ENCODE data around the gene FBLN7.
A peak's percentile ranks its signal among the peaks of the same experiment; 100 is the strongest.
"Not testable (repeated sequence)": the region's sequence is repeated elsewhere in the genome, so short reads cannot be mapped to it uniquely, and the experiment has no call there.

The FBLN7 gene

GRCh38 chr2:112187046-112187715 is 49.0 kb downstream of the FBLN7 start:
- peak; percentile 59 for DNase-seq

- peak; percentile 86 for DNase-seq
Measured at GRCh38 chr2:112187805-112188596, 49.8 kb downstream of the FBLN7 start.

DNA sequence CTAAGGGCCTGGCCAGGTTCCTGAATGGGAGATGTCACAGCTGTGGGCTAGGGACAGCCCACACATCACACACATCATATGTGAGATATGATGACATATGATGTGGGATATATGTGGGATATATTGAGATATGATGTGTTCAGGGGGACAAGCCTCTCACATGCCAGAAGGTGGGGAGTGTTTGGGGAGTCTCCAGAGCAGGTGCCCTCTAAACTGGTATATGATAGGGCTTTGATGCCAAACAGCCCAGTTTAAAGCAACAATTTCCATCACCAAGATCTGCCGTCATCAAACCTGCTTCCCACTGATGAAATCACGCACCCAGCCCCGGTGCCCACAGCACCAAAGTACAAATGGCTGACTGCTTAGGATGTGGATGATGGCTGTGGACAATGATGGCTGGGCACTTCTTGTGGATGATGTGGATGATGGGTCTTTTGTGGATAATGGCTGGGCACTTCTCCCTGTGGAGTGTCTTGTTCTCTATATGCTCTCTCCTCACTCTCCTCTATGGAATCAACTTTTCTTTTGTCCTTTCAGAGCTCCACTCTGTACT is 50.9 kb downstream of the FBLN7 start:
- peak; percentile 18 for DNase-seq

DNA sequence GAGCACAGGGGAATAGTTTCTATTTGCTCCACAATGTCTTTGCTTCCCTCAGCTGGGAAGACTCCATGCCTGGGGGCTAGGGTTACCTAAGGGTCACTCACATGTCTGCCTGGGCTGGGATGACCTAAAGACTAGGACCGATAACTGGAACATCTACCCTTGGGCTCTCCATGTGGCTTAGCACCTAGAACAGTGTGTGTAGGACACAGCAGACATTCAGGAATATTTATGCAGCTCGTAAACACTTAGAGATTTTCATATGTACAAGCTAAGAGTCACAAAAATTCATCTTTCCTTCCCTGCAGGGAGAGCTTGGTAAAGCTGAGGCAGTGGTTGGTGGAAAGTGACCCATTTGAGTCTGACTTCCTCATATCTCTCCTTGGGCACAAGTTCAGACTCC is 55.8 kb downstream of the FBLN7 start:
- DNase-seq, result no peak

- no peak for DNase-seq
Measured at GRCh38 chr2:112194482-112194881, 56.3 kb downstream of the FBLN7 start.

DNA sequence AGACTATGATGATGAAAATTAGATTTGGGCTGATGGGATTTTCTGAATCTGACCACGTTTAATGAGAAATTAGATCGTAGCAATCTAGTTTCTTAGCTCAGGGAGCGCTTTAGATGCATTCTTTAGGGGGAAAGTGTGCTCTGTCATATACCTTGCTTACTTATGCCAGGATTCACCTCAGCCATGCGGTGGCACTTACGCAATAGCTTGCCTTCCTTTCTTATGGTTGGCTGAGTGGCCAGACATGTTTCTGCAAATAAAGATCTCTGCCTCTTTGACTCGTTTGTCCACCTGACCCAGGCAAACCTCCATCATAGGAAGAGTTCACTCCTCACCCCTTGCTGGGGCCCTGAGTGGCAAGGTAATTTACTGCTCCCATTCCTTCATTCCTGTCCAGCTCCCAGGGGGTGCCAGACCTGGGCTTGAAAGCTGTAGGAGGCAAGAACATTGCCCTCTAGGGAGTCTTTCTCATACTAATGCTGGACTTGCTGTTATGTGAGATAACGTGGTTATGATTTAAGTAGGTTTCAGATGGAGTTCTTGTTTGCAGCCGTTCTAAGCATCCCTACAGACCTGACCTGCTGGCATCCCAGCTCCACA is 57.1 kb downstream of the FBLN7 start:
- DNase-seq, result no peak

DNA sequence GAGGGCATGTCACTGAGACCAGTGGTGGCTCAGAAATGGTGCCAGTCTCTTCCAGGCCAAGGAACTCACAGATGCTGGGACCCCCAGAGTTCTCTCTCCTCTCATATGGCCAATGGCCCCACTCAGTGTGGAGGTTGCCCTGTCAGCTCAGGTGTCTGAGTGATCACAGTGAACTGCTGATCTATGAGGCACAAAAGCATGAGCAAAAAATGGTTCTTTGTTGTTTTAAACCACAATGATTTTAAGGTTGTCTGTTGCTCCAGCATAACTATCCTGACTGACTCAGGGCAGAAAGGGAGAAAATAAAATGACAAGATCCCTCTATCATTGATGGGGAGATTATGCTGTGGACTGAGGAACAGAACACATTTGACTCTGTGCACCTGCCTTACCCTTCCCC is 57.8 kb downstream of the FBLN7 start:
- DNase-seq, result no peak

DNA sequence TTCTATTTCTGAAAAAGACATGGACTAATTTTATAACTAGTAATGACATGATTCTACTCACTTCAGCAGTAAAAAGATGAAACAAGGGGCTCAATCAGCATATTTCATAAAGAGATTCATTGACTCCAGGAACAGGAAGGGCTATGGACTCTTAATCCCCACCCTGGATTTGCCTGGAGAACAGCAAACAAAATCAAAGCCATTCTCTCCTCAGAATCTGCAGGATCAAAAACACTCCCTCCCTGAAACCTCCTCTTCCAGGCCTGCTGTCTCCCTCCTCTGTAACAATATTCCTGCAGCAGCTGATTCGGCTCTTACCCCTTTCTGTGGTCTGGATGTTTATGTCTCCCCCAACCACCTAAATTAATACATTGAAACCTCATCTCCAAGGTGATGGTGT is 59.7 kb downstream of the FBLN7 start:
- DNase-seq, result no peak

DNA sequence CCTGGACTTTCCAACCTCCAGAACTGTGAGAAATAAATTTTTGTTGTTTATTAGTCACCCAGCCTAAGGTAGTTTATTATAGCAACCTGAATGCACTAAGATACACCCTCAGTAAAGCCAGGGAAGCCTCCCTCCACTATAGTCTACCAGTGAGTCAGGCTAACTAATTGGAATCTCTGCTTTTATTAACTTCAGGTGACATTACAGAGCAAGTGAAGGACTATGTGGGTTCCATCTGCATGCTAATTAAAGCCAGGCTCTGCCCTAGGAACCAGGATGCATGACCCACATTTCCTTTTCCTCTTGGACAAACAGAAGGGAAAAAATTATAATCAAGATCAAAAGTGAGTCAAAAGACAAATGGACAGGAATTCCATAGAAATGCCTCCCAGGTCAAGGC is 60.6 kb downstream of the FBLN7 start:
- DNase-seq, result no peak

DNA sequence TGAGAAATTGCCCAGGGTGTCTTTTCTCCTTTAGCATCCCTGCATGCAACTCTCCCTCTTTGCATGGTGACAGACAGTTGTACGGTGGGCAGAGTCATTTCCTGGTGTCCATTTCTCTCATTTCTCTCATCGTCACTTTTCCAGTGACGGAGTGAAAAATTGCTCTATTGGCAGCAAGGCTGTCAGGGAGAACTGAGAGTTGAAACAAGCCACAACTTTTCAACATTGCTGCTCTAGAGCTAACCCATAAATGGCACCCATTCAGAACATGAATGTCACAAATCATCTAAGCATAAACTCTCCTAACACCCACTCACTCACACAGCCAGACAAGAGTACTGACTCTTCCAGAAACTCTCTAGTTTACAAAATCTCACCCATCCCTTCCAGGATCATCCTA is 61.0 kb downstream of the FBLN7 start:
- no peak for DNase-seq

DNA sequence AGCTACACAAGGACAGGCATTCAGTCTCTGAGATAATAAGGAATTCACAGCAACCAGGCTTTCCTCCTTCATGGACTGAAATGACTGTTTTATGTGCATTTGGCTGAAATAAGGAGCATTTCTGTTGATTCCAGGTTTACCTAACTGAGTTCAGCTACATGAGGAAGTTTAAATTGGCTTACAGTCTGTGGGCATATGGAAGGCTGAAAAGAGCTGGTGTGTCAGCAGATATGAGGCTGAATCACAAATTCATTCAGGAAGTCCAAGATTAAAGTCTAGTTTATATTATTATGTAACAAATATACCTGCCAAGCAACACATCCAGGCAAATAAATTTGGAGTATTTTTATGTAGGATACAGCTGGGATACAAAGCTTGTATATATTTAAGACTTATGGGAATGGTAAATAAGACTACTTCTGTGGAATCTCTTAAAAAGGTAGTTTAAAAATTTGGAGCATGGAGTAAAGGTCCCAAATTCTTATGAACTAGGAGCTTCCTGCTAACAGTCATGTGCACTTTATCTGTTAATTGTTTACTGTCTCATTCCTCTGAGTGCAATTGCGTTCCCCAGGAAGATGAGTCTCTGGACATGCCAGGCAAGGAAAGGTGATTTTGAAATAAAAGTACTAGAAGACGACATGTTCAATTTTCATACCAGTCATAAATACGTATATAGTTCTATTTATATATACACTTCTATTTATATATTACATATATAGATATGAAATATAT is 63.7 kb downstream of the FBLN7 start:
- DNase-seq, result no peak

- DNase-seq, result no peak
Measured at GRCh38 chr2:112204411-112204810, 66.2 kb downstream of the FBLN7 start.

GRCh38 chr2:112207905-112208304 is 69.7 kb downstream of the FBLN7 start:
- DNase-seq, result not testable (repeated sequence)

GRCh38 chr2:112216167-112216566 is 78.0 kb downstream of the FBLN7 start:
- no peak for DNase-seq

DNA sequence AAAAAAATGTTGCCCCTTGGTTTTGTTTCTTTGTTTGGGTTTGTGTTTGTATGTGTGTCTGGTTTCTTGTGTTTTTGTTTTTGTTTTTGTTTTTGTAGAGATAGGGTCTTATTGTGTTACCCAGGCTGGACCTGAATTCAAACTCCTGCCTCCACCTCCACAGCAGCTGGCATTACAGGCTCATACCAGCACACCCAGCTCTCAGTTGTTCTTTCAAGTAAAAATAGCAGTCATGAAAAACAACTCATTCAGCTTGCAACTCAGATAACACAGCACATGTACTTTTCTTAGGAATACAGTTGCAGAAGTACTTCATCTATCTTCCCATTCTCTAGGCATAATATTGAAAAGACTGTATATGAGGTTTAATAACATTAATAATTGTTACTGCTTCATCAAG is 79.7 kb downstream of the FBLN7 start:
- DNase-seq, result no peak

GRCh38 chr2:112220186-112220585 is 82.0 kb downstream of the FBLN7 start:
- DNase-seq, result no peak

DNA sequence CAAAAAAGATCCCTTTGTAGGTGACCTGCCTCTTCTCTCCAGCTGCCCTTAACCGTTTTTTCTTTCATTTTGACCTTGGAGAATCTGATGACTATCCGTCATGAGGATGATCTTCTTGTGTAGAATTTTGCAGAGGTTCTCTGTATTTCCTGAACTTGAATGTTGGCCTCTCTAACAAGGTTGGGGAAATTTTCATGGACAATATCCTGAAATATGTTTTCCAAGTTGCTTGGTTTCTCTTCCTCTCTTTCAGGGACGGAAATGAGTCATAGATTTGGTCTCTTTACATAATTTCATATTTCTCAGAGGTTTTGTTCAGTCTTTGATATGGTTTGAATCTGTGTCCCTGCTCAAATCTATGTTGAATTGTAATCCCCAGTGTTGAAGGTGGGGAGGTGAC is 82.6 kb downstream of the FBLN7 start:
- no peak for DNase-seq

DNA sequence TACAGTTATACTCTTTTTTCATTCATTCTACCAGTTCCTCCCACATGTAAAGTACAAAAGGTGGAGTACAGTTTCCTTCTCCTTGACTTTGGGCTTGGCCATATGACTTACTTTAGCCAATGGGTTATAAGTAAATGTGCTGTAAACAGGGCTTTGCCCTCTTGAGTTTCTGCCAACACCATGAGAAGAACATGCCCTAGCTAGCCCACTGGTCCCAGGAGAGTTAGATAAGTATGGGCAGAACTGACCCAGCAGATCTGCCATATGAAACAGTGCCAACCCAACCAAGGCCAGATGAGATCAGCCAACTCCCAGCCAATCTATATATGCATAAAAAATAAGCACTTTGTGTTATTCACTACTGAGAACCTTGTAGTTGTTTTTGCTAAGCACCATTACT is 91.2 kb downstream of the FBLN7 start:
- DNase-seq, result no peak

- no peak for DNase-seq
Measured at GRCh38 chr2:112230371-112230770, 92.2 kb downstream of the FBLN7 start.

All from stimulated activated CD4-positive, alpha-beta T cell treated with anti-CD3 and anti-CD28 coated beads, Interleukin-15, amount 100 ng/mL, for 24 hours (primary cell).